KOPT-K1 (cell line): ENCODE results near the gene ST8SIA1.
"Not testable (repeated sequence)": the region's sequence is repeated elsewhere in the genome, so short reads cannot be mapped to it uniquely, and the experiment has no call there.

Experiments used
- H3K27ac ChIP-seq: fragments of 200-600 bp; sonication (generic); 2 replicates; pipeline ENCODE4 v1.5.1; 2016; ENCODE audit warnings: antibody characterized with exemption, mild to moderate bottlenecking, low read depth, low read length; ENCODE audit not compliant: poor library complexity, severe bottlenecking
- H3K36me3 ChIP-seq: fragments of 200-600 bp; sonication (generic); 2 replicates; pipeline ENCODE4 v1.5.1; 2017; ENCODE audit warnings: antibody characterized with exemption, mild to moderate bottlenecking, low read length, moderate library complexity; ENCODE audit not compliant: insufficient read depth
- H3K9me3 ChIP-seq: fragments of 200-600 bp; sonication (generic); 2 replicates; pipeline ENCODE4 v1.5.1; 2017; ENCODE audit warnings: antibody characterized with exemption, low read length, mild to moderate bottlenecking; ENCODE audit not compliant: insufficient read depth, poor library complexity, severe bottlenecking

The ST8SIA1 gene

GRCh38 chr12:22334410-22335100, at the start of gene ST8SIA1:
Gene ST8SIA1 (minus strand): TSS chr12:22334707. CDS start chr12:22334232, 475 bp downstream.
- H3K27ac ChIP-seq = peak within 1 kb of the TSS; percentile 56
- no peaks in the 10 kb centered on the region for H3K36me3 ChIP-seq
- no peaks in the 10 kb centered on the region for H3K9me3 ChIP-seq

- no peaks in the 10 kb centered on the region for H3K36me3 ChIP-seq
- H3K27ac ChIP-seq = no peak overlapping the region
- H3K9me3 ChIP-seq = no peaks in the 10 kb centered on the region
Observed at GRCh38 chr12:22380031-22380430, 45.5 kb upstream of the ST8SIA1 start.

- Histone ChIP-seq H3K36me3 (no peaks in the 10 kb centered on the region), H3K27ac (no peak overlapping the region), H3K9me3 (no peaks in the 10 kb centered on the region)
Observed at GRCh38 chr12:22377731-22378496, 43.4 kb upstream of the ST8SIA1 start.

- H3K9me3 ChIP-seq, H3K27ac ChIP-seq, H3K36me3 ChIP-seq: not testable (repeated sequence)
Observed at GRCh38 chr12:22376596-22377150, 42.2 kb upstream of the ST8SIA1 start.

GRCh38 chr12:22374508-22374907, 40.0 kb upstream of the ST8SIA1 start:
- Histone ChIP-seq H3K36me3 (no peaks in the 10 kb centered on the region), H3K9me3 (no peaks in the 10 kb centered on the region), H3K27ac (no peak overlapping the region)

GRCh38 chr12:22372277-22372837, 37.9 kb upstream of the ST8SIA1 start:
- Histone ChIP-seq H3K36me3 (no peaks in the 10 kb centered on the region), H3K9me3 (no peaks in the 10 kb centered on the region)

GRCh38 chr12:22366181-22366580, 31.7 kb upstream of the ST8SIA1 start:
- no peaks in the 10 kb centered on the region for H3K36me3 ChIP-seq
- H3K27ac ChIP-seq = no peak overlapping the region
- H3K9me3 ChIP-seq = no peaks in the 10 kb centered on the region

More at GRCh38 chr12:22372277-22372837, 37.9 kb upstream of the ST8SIA1 start:
- H3K27ac ChIP-seq = no peak overlapping the region

GRCh38 chr12:22361785-22362184, 27.3 kb upstream of the ST8SIA1 start:
- H3K36me3 ChIP-seq = no peaks in the 10 kb centered on the region
- no peaks in the 10 kb centered on the region for H3K9me3 ChIP-seq
- no peak overlapping the region for H3K27ac ChIP-seq

GRCh38 chr12:22360774-22361173, 26.3 kb upstream of the ST8SIA1 start:
- Histone ChIP-seq H3K9me3 (no peaks in the 10 kb centered on the region), H3K27ac (no peak overlapping the region), H3K36me3 (no peaks in the 10 kb centered on the region)

GRCh38 chr12:22357531-22357930, 23.0 kb upstream of the ST8SIA1 start:
- Histone ChIP-seq H3K9me3 (no peaks in the 10 kb centered on the region), H3K36me3 (no peaks in the 10 kb centered on the region), H3K27ac (no peak overlapping the region)

- H3K27ac ChIP-seq = no peak overlapping the region
- no peaks in the 10 kb centered on the region for H3K9me3 ChIP-seq
- no peaks in the 10 kb centered on the region for H3K36me3 ChIP-seq
Observed at GRCh38 chr12:22356231-22356630, 21.7 kb upstream of the ST8SIA1 start.

GRCh38 chr12:22355011-22355580, 20.6 kb upstream of the ST8SIA1 start:
- Histone ChIP-seq H3K27ac (no peak overlapping the region), H3K9me3 (no peaks in the 10 kb centered on the region), H3K36me3 (no peaks in the 10 kb centered on the region)

- no peaks in the 10 kb centered on the region for H3K36me3 ChIP-seq
- no peaks in the 10 kb centered on the region for H3K9me3 ChIP-seq
- no peak overlapping the region for H3K27ac ChIP-seq
Observed at GRCh38 chr12:22353615-22354325, 19.3 kb upstream of the ST8SIA1 start.

- H3K27ac ChIP-seq = no peak overlapping the region
- no peaks in the 10 kb centered on the region for H3K9me3 ChIP-seq
- no peaks in the 10 kb centered on the region for H3K36me3 ChIP-seq
Observed at GRCh38 chr12:22350886-22351285, 16.4 kb upstream of the ST8SIA1 start.
